SU-DHL-6 (cell line): ENCODE results near the gene ITPKC.

Experiments
- H2AFZ ChIP-seq: fragments of 200-600 bp; sonication (generic); 2 replicates; pipeline ENCODE4 v1.6.1; 2014; ENCODE audit warnings: low read depth, mild to moderate bottlenecking, moderate library complexity, mixed read lengths, antibody characterized with exemption, low read length; ENCODE audit not compliant: severe bottlenecking
- H3F3A ChIP-seq: fragments of 200-600 bp; shearing (Covaris generic); 2 replicates; pipeline ENCODE4 v1.6.0; 2016; ENCODE audit warnings: antibody characterized with exemption, mild to moderate bottlenecking; ENCODE audit not compliant: insufficient read depth
- H3K27ac ChIP-seq: fragments of 200-600 bp; sonication (generic); 2 replicates; pipeline ENCODE4 v1.5.1; 2016; ENCODE audit warnings: low read depth, mild to moderate bottlenecking, low read length, moderate library complexity, mixed read lengths
- H3K27me3 ChIP-seq: fragments of 200-600 bp; sonication (generic), shearing (Covaris generic); 2 replicates; pipeline ENCODE4 v1.6.0; 2014; ENCODE audit warnings: mild to moderate bottlenecking, low read length
- H3K36me3 ChIP-seq: fragments of 200-600 bp; sonication (generic); 2 replicates; pipeline ENCODE4 v1.6.1; 2014; ENCODE audit warnings: mild to moderate bottlenecking, low read length, mixed read lengths
- H3K4me2 ChIP-seq: fragments of 300-600, 200-600 bp; shearing (Covaris generic), sonication (generic); 2 replicates; pipeline ENCODE4 v1.6.0; 2014; ENCODE audit warnings: low read length, low read depth, mild to moderate bottlenecking; ENCODE audit not compliant: poor library complexity, severe bottlenecking
- H3K4me3 ChIP-seq: fragments of 200-600 bp; sonication (generic); 2 replicates; pipeline ENCODE4 v1.5.1; 2014; ENCODE audit warnings: antibody characterized with exemption, low read length, mild to moderate bottlenecking, mixed read lengths; ENCODE audit not compliant: insufficient read depth, poor library complexity, severe bottlenecking
- H3K79me2 ChIP-seq: fragments of 200-600 bp; sonication (generic); 2 replicates; pipeline ENCODE4 v1.6.1; 2014; ENCODE audit warnings: mild to moderate bottlenecking, low read length, moderate library complexity; ENCODE audit not compliant: insufficient read depth
- H3K9ac ChIP-seq: fragments of 200-600 bp; sonication (generic); 2 replicates; pipeline ENCODE4 v1.7.0; 2014; ENCODE audit warnings: mild to moderate bottlenecking, low read length
- H3K9me2 ChIP-seq: fragments of 200-600 bp; sonication (generic); replicated peaks from 2 replicates; pipeline ENCODE4 v1.6.1; 2014; ENCODE audit warnings: low read length; ENCODE audit not compliant: insufficient read depth
- H3K9me3 ChIP-seq: fragments of 200-600 bp; sonication (generic); 2 replicates; pipeline ENCODE4 v1.6.1; 2014; ENCODE audit warnings: low read length, mixed read lengths; ENCODE audit not compliant: insufficient read depth
- H4K20me1 ChIP-seq: fragments of 200-600 bp; sonication (generic); 2 replicates; pipeline ENCODE4 v1.6.1; 2014; ENCODE audit warnings: low read depth, mild to moderate bottlenecking, antibody characterized with exemption, low read length, moderate library complexity, mixed read lengths
- EZH2phosphoT487 ChIP-seq: fragments of 200-600 bp; sonication (generic), shearing (Covaris generic); conservative IDR thresholded peaks from 2 replicates; pipeline ENCODE4 v1.6.1; 2018; ENCODE audit warnings: mild to moderate bottlenecking, antibody characterized with exemption, low read length, moderate library complexity, mixed read lengths
- TF ChIP-seq, protein P1 (sequence below): fragments of 200-600 bp; sonication (generic); IDR thresholded peaks from one replicate; pipeline ENCODE4 v1.5.1; 2017; ENCODE audit warnings: antibody characterized with exemption, mild to moderate bottlenecking, low read length, moderate library complexity; ENCODE audit not compliant: insufficient read depth, poor library complexity, severe bottlenecking

Gene ITPKC

DNA sequence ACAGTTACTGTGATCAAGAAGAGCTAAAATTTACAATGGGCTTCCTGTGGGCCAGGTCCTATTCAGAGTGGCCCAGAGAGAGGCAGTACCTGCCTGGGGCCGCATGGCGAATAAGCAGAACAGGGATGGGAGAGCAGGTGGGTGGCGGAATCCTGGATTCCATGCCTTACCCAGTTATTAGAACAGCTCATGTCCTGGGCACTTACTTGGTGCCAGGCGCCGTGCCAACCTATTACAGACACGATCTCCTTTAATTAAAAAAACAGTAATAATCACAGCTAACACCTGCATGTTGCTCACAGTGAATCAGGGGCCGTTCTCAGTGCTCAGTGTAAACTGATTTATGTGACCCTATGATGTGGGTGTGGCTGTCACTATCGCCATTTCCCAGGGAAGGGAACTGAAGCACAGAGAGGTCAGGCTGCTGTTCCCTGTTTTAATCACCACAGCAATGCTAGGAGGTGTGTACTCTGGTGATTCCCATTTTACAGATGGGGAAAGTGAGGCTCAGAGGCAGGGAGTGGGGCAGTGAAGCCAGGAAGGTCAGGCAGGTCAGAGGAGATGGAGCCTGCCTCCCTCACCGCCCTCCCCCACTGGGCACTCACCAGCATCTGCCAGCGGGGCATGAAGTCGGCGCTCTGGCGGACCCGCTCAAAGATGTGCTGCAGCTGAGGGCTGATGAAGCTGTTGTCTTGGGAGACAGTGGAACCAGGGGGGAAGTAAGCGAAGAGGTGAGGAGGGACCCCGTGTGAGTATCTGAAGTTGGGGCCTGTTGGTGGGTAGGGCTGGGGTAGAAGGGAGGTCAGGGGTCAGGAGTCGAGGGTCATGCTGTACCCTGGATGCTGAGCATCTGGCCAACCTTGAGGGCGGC is 12.2 kb upstream of the ITPKC start:
- TF ChIP-seq, protein P1, sequence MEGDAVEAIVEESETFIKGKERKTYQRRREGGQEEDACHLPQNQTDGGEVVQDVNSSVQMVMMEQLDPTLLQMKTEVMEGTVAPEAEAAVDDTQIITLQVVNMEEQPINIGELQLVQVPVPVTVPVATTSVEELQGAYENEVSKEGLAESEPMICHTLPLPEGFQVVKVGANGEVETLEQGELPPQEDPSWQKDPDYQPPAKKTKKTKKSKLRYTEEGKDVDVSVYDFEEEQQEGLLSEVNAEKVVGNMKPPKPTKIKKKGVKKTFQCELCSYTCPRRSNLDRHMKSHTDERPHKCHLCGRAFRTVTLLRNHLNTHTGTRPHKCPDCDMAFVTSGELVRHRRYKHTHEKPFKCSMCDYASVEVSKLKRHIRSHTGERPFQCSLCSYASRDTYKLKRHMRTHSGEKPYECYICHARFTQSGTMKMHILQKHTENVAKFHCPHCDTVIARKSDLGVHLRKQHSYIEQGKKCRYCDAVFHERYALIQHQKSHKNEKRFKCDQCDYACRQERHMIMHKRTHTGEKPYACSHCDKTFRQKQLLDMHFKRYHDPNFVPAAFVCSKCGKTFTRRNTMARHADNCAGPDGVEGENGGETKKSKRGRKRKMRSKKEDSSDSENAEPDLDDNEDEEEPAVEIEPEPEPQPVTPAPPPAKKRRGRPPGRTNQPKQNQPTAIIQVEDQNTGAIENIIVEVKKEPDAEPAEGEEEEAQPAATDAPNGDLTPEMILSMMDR: no peak
- TF ChIP-seq EZH2phosphoT487: no peak
- Histone ChIP-seq H3K79me2 (no peaks in the 10 kb centered on the region), H3K9ac (no peak overlapping the region), H3K36me3 (no peaks in the 10 kb centered on the region; the same call in 1 of the 2 replicates), H4K20me1 (no peaks in the 10 kb centered on the region), H3K9me3 (no peaks in the 10 kb centered on the region), H3K27me3 (no peaks in the 10 kb centered on the region), H3F3A (no peaks in the 10 kb centered on the region), H2AFZ (no peak overlapping the region), H3K9me2 (no peaks in the 10 kb centered on the region), H3K4me3 (no peak overlapping the region), H3K4me2 (no peak overlapping the region), H3K27ac (no peak overlapping the region)

DNA sequence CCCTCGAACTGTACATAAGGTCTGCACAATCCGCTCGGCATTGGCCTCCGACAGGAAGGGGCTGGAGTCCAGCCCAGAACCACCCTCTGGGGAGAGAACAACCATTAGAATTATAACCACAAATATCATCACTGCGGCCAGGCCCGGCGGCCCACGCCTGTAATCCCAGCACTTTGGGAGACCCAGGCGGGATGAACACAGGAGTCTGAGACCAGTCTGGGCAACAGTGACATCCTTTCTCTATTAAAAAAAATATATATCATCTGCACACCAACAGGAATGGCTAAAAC is 11.6 kb upstream of the ITPKC start:
- no peaks in the 10 kb centered on the region for H3K9me2 ChIP-seq
- no peak overlapping the region for H3K27ac ChIP-seq
- H2AFZ ChIP-seq: no peak overlapping the region
- H3K4me2 ChIP-seq: no peak overlapping the region
- no peaks in the 10 kb centered on the region; the same call in 1 of the 2 replicates for H3K36me3 ChIP-seq
- H3F3A ChIP-seq: no peaks in the 10 kb centered on the region
- H4K20me1 ChIP-seq: no peaks in the 10 kb centered on the region
- H3K9ac ChIP-seq: no peak overlapping the region
- no peak overlapping the region for H3K4me3 ChIP-seq
- TF ChIP-seq, protein P1: no peak
- TF ChIP-seq EZH2phosphoT487: no peak
- H3K9me3 ChIP-seq: no peaks in the 10 kb centered on the region
- no peaks in the 10 kb centered on the region for H3K27me3 ChIP-seq
- no peaks in the 10 kb centered on the region for H3K79me2 ChIP-seq

GRCh38 chr19:40705950-40706619 is 10.8 kb upstream of the ITPKC start:
- Histone ChIP-seq H3K79me2 (no peaks in the 10 kb centered on the region), H3K27me3 (no peaks in the 10 kb centered on the region), H3K36me3 (no peaks in the 10 kb centered on the region; the same call in 1 of the 2 replicates), H3K9me3 (no peaks in the 10 kb centered on the region), H3K4me2 (no peak overlapping the region), H3F3A (no peaks in the 10 kb centered on the region), H2AFZ (no peak overlapping the region), H3K4me3 (no peak overlapping the region), H4K20me1 (no peaks in the 10 kb centered on the region), H3K9me2 (no peaks in the 10 kb centered on the region), H3K27ac (no peak overlapping the region), H3K9ac (no peak overlapping the region)
- TF ChIP-seq, protein P1: no peak
- TF ChIP-seq EZH2phosphoT487: no peak
